Fibroblast of skin of scalp (primary cell): ENCODE results near the gene PCYT2. TPM values are rescaled to one million over a fixed set of nuclear protein-coding genes. Genes with fewer than 3 reads are reported as not detected.
"Not testable (repeated sequence)": the region's sequence is repeated elsewhere in the genome, so short reads cannot be mapped to it uniquely, and the experiment has no call there.

Source experiments
- DNase-seq: peaks from one replicate; pipeline ENCODE4 v3.0.0-alpha.2; 2013
- polyA plus RNA-seq, 2 experiments: library from polyadenylated mRNA; unstranded; fragments of 120-200 nt; gene quantifications; one replicate each; pipeline ENCODE4 v1.2.1, GENCODE V29; 2013; ENCODE audit not compliant: insufficient read length in 2 of 2

PCYT2 gene
- polyA plus RNA-seq (2013, experiment 1 of 2; ENCODE audit: insufficient read length) = 25.6 TPM
- 24.8 TPM for polyA plus RNA-seq (2013, experiment 2 of 2; ENCODE audit: insufficient read length)

- DNase-seq = peak; percentile 88
These were observed at the start of gene PCYT2 for GRCh38 chr17:81911277-81911961. Gene PCYT2 (minus strand): TSS chr17:81911399. CDS start chr17:81911355, 44 bp downstream.

GRCh38 chr17:81960130-81960958 lies 49.1 kb upstream of the PCYT2 start:
- DNase-seq = no peak

- peak; percentile 51 for DNase-seq
These were observed 48.3 kb upstream of the PCYT2 start for GRCh38 chr17:81959362-81960129.

- no peak for DNase-seq
These were observed 47.6 kb upstream of the PCYT2 start for GRCh38 chr17:81958633-81959342.

GRCh38 chr17:81957691-81958432 lies 46.7 kb upstream of the PCYT2 start:
- no peak for DNase-seq

GRCh38 chr17:81956607-81957589 lies 45.7 kb upstream of the PCYT2 start:
- no peak for DNase-seq

- no peak for DNase-seq
These were observed 44.8 kb upstream of the PCYT2 start for GRCh38 chr17:81955756-81956544.

GRCh38 chr17:81955058-81955681 lies 44.0 kb upstream of the PCYT2 start:
- no peak for DNase-seq

- no peak for DNase-seq
These were observed 43.2 kb upstream of the PCYT2 start for GRCh38 chr17:81954131-81955057.

- not testable (repeated sequence) for DNase-seq
These were observed 42.2 kb upstream of the PCYT2 start for GRCh38 chr17:81953443-81953842.

- DNase-seq = no peak
These were observed 41.6 kb upstream of the PCYT2 start for GRCh38 chr17:81952792-81953228.

GRCh38 chr17:81951785-81952684 lies 40.8 kb upstream of the PCYT2 start:
- no peak for DNase-seq

GRCh38 chr17:81950501-81950900 lies 39.3 kb upstream of the PCYT2 start:
- no peak for DNase-seq

GRCh38 chr17:81948635-81949378 lies 37.6 kb upstream of the PCYT2 start:
- DNase-seq = no peak

- DNase-seq = no peak
These were observed 36.0 kb upstream of the PCYT2 start, which contains the start of gene MYADML2 for GRCh38 chr17:81947189-81947588. Gene MYADML2 (minus strand): TSS chr17:81947233. CDS start chr17:81941741, 5,492 bp downstream.

GRCh38 chr17:81944858-81945257 lies 33.7 kb upstream of the PCYT2 start:
- DNase-seq = no peak
